B cell (primary cell): Measurements from ENCODE around the gene SCN4A. TPM values are rescaled to one million over a fixed set of nuclear protein-coding genes. Genes with fewer than 3 reads are reported as not detected.

Experiments
- ATAC-seq: fragments of 200-7000 bp; cut with Tn5 transposase; one replicate; pipeline ENCODE4 v1.10.0; 2021; ENCODE audit warnings: low read depth, mild to moderate bottlenecking, moderate number of reproducible peaks, moderate library complexity
- CTCF ChIA-PET: fragments of 350-600 bp; sonication (Branson Sonifier 250); formaldehyde crosslinking; loops from one replicate; lab custom pipeline; 2021; ENCODE audit warnings: antibody characterized with exemption, inconsistent platforms; lab: Charles Lee
- POLR2A ChIA-PET: fragments of 350-600 bp; sonication (Branson Sonifier 250); formaldehyde crosslinking; loops from one replicate; lab custom pipeline; 2021; ENCODE audit warnings: antibody characterized with exemption; lab: Charles Lee
- DNase-seq: peaks from one replicate; pipeline ENCODE4 v3.0.0; 2013
- H2AFZ ChIP-seq: 2 replicates; pipeline ENCODE4 v1.6.1; 2012; ENCODE audit warnings: mild to moderate bottlenecking, low read depth, low read length; ENCODE audit not compliant: insufficient read depth, poor library complexity, severe bottlenecking
- H3K27ac ChIP-seq, 2 donors: 1 replicate in 1 of 2; 2 replicates in 1 of 2; pipeline ENCODE4 v1.5.1; 2012 to 2013; ENCODE audit warnings: low read length in 2 of 2, mild to moderate bottlenecking in 2 of 2, moderate library complexity in 1 of 2
- H3K27me3 ChIP-seq, 4 experiments: fragments of 200-600 bp in 1 of 4; sonication (generic) in 1 of 4; replicated peaks in 1 of 4; 1 replicate in 2 of 4; 2 replicates in 2 of 4; pipeline versions ENCODE4 v1.6.1 to v1.7.0; 2013 to 2016; ENCODE audit warnings: low read length in 3 of 4, mild to moderate bottlenecking in 2 of 4, mixed read lengths in 1 of 4, moderate library complexity in 1 of 4; ENCODE audit not compliant: insufficient read depth in 4 of 4, control insufficient read depth in 3 of 4; ENCODE audit errors: control extremely low read depth in 1 of 4
- H3K36me3 ChIP-seq, 2 experiments: replicated peaks in 1 of 2; 1 replicate in 1 of 2; 2 replicates in 1 of 2; pipeline versions ENCODE4 v1.6.1 to v1.7.1; 2013; ENCODE audit warnings: low read length in 1 of 2; ENCODE audit not compliant: insufficient read depth in 2 of 2, control insufficient read depth in 1 of 2; ENCODE audit errors: control extremely low read depth in 1 of 2, extremely low read depth in 1 of 2
- H3K4me1 ChIP-seq, 2 donors: fragments of 200-600 bp in 1 of 2; sonication (generic) in 1 of 2; 1 replicate in 1 of 2; 2 replicates in 1 of 2; pipeline versions ENCODE4 v1.5.1 to v1.6.1; 2013 to 2017; ENCODE audit warnings: low read length in 2 of 2; ENCODE audit not compliant: control insufficient read depth in 2 of 2, insufficient read depth in 2 of 2
- H3K4me2 ChIP-seq: replicated peaks from 2 replicates; pipeline ENCODE3; 2012; ENCODE audit warnings: mild to moderate bottlenecking, low read depth, low read length; ENCODE audit not compliant: poor library complexity, severe bottlenecking
- H3K4me3 ChIP-seq, 5 experiments: fragments of 200-600 bp in 1 of 5; sonication (generic) in 1 of 5; 1 replicate in 3 of 5; 2 replicates in 2 of 5; pipeline versions ENCODE4 v1.5.1 to v1.7.0; 2011 to 2016; ENCODE audit warnings: low read length in 4 of 5, mild to moderate bottlenecking in 4 of 5, low read depth in 2 of 5, control low read depth in 1 of 5, moderate library complexity in 1 of 5; ENCODE audit not compliant: insufficient read depth in 1 of 5; ENCODE audit errors: control extremely low read depth in 1 of 5, extremely low read depth in 1 of 5
- H3K79me2 ChIP-seq: fragments of 200-600 bp; sonication (generic); one replicate; pipeline ENCODE4 v1.6.0; 2016; ENCODE audit warnings: low read length; ENCODE audit not compliant: control insufficient read depth, insufficient read depth
- H3K9ac ChIP-seq: fragments of 200-600 bp; sonication (generic); 2 replicates; pipeline ENCODE4 v1.6.1; 2017; ENCODE audit warnings: mild to moderate bottlenecking, low read length, moderate library complexity
- H3K9me3 ChIP-seq, 3 donors: one replicate each; pipeline versions ENCODE4 v1.6.1 to v1.7.1; 2013; ENCODE audit warnings: low read length in 2 of 3; ENCODE audit not compliant: control insufficient read depth in 2 of 3, insufficient read depth in 1 of 3; ENCODE audit errors: control extremely low read depth in 1 of 3
- H4K20me1 ChIP-seq: 2 replicates; pipeline ENCODE4 v1.6.0; 2012; ENCODE audit warnings: mild to moderate bottlenecking, low read length; ENCODE audit not compliant: insufficient read depth, control insufficient read depth, poor library complexity, severe bottlenecking
- H3K27ac Mint-ChIP-seq: one replicate; pipeline ENCODE4 v1.8.0; 2021; ENCODE audit warnings: mixed read lengths
- H3K27me3 Mint-ChIP-seq: one replicate; pipeline ENCODE4 v1.8.0; 2021; ENCODE audit warnings: mixed read lengths
- H3K4me1 Mint-ChIP-seq: one replicate; pipeline ENCODE4 v1.8.0; 2021; ENCODE audit warnings: mixed read lengths
- H3K4me3 Mint-ChIP-seq: one replicate; pipeline ENCODE4 v1.8.0; 2021; ENCODE audit warnings: mixed read lengths
- H3K9me3 Mint-ChIP-seq: one replicate; pipeline ENCODE4 v1.8.0; 2022; ENCODE audit warnings: mixed read lengths; ENCODE audit not compliant: insufficient read depth
- CTCF ChIP-seq: fragments of 200-600 bp; IDR thresholded peaks from one replicate; pipeline ENCODE4 v1.8.0; 2022; ENCODE audit warnings: antibody characterized with exemption, mild to moderate bottlenecking
- EZH2 ChIP-seq: IDR thresholded peaks from 2 replicates; pipeline ENCODE4 v1.6.1; 2012; ENCODE audit warnings: borderline replicate concordance, low read depth, mild to moderate bottlenecking, moderate library complexity, low read length; ENCODE audit not compliant: insufficient read depth, poor library complexity, severe bottlenecking
- WGBS: methylation state at CpG from one replicate; pipeline ENCODE4 v1.1.5; 2013; ENCODE audit warnings: missing lambda C conversion rate; ENCODE audit not compliant: insufficient coverage; 5-methylcytosine and 5-hydroxymethylcytosine counted together
- intact Hi-C: fragments of 100-400 bp; cut with micrococcal nuclease; formaldehyde crosslinking; loops from one replicate; pipeline ENCODE4 v1.10.0; 2022
- polyA plus RNA-seq: library from polyadenylated mRNA; depleted of rRNA; stranded (reverse); fragments of >200 nt; gene quantifications from 2 replicates; pipeline ENCODE4 v1.2.3, GENCODE V29; 2012
- total RNA-seq, 2 donors: library from RNA; stranded (reverse); fragments of 120-200 nt in 1 of 2; gene quantifications; 1 replicate in 1 of 2; 2 replicates in 1 of 2; pipeline versions ENCODE4 v1.2.3 to v1.2.4, GENCODE V29; 2013 to 2022

SCN4A gene
- total and polyA plus RNA-seq, 2 donors (not counting 1 experiment from before 2014, with no cell fraction given), result 1.1 to 1.4 TPM

- CTCF ChIA-PET, result interaction anchor here (0.9 to 3.4 kb wide), 12 partner anchors 12 to 201 kb away, joined by 3 to 834 read pairs (median 16); partner anchors contain the start of genes CD79B, CSHL1, GH1 and ICAM2
Measured at GRCh38 chr17:63944736-63945499, 27.8 kb downstream of the SCN4A start.

More at GRCh38 chr17:63944736-63945499, 27.8 kb downstream of the SCN4A start:
- no peaks in the 10 kb centered on the region for H3K36me3 ChIP-seq
- H3K4me2 ChIP-seq, result peak overlapping the region; percentile 93
- POLR2A ChIA-PET, result interaction anchor here (1.7 to 3.0 kb wide), 3 partner anchors 7 to 24 kb away, joined by 21 to 360 read pairs (median 160); partner anchors contain the start of genes CD79B and GH1
- peaks cover 26% of the 10 kb centered on the region for H3K79me2 ChIP-seq
- no peak for DNase-seq
- ATAC-seq, result no peak
- Mint-ChIP-seq H3K27ac (peak overlapping the region; percentile 99), H3K4me3 (peak overlapping the region; percentile 89), H3K9me3 (no peaks in the 10 kb centered on the region), H3K4me1 (peaks cover 46% of the 10 kb centered on the region), H3K27me3 (no peaks in the 10 kb centered on the region)
- no peak overlapping the region for H2AFZ ChIP-seq
- no peak overlapping the region for H3K4me3 ChIP-seq
- peak overlapping the region; percentile 72 to 84 for H3K27ac ChIP-seq
- H3K4me1 ChIP-seq, result peaks cover 26 to 54% of the 10 kb centered on the region in 2 donors
- no peak overlapping the region for H3K9ac ChIP-seq
- WGBS, result 88% methylated on average over 14 of the region's 24 CpGs
- H4K20me1 ChIP-seq, result no peaks in the 10 kb centered on the region
- TF ChIP-seq CTCF, result no peak
- no peak for TF ChIP-seq EZH2
- intact Hi-C loops, result no loop called here
- H3K9me3 ChIP-seq, result peaks cover 0 to 11% (median 0%) of the 10 kb centered on the region in 3 donors
- no peaks in the 10 kb centered on the region for H3K27me3 ChIP-seq
